KOPT-K1 (cell line): ENCODE results near the gene PHTF1.

Experiments
- H3K27ac ChIP-seq: fragments of 200-600 bp; sonication (generic); 2 replicates; pipeline ENCODE4 v1.5.1; 2016; ENCODE audit warnings: antibody characterized with exemption, mild to moderate bottlenecking, low read depth, low read length; ENCODE audit not compliant: poor library complexity, severe bottlenecking
- H3K36me3 ChIP-seq: fragments of 200-600 bp; sonication (generic); 2 replicates; pipeline ENCODE4 v1.5.1; 2017; ENCODE audit warnings: antibody characterized with exemption, mild to moderate bottlenecking, low read length, moderate library complexity; ENCODE audit not compliant: insufficient read depth
- H3K9me3 ChIP-seq: fragments of 200-600 bp; sonication (generic); 2 replicates; pipeline ENCODE4 v1.5.1; 2017; ENCODE audit warnings: antibody characterized with exemption, low read length, mild to moderate bottlenecking; ENCODE audit not compliant: insufficient read depth, poor library complexity, severe bottlenecking

The PHTF1 gene

GRCh38 chr1:113647164-113647563 lies 112.1 kb downstream of the PHTF1 start:
- Histone ChIP-seq H3K9me3 (no peaks in the 10 kb centered on the region), H3K27ac (no peak overlapping the region), H3K36me3 (no peaks in the 10 kb centered on the region)
